Stimulated activated naive CD8-positive, alpha-beta T cell treated with anti-CD3 and anti-CD28 coated beads, Interleukin-15, Interleukin-2, amounts not matched to agents 100 ng/mL and 50 ng/mL, for 24 hours (primary cell): ENCODE results near the gene FNDC7.
"Not testable (repeated sequence)": the region's sequence is repeated elsewhere in the genome, so short reads cannot be mapped to it uniquely, and the experiment has no call there.

Source experiments
- H3K27ac Mint-ChIP-seq: one replicate; pipeline ENCODE4 v1.8.0; 2021; ENCODE audit warnings: mild to moderate bottlenecking, mixed read lengths
- H3K27me3 Mint-ChIP-seq: one replicate; pipeline ENCODE4 v1.8.0; 2021; ENCODE audit warnings: mixed read lengths
- H3K36me3 Mint-ChIP-seq: one replicate; pipeline ENCODE4 v1.8.0; 2021; ENCODE audit warnings: low read depth, mixed read lengths
- H3K4me1 Mint-ChIP-seq: one replicate; pipeline ENCODE4 v1.8.0; 2021; ENCODE audit warnings: low read depth, mixed read lengths
- H3K4me3 Mint-ChIP-seq: one replicate; pipeline ENCODE4 v1.8.0; 2021; ENCODE audit warnings: mild to moderate bottlenecking, mixed read lengths
- H3K9me3 Mint-ChIP-seq: one replicate; pipeline ENCODE4 v1.8.0; 2021; ENCODE audit warnings: mixed read lengths

Gene FNDC7

DNA sequence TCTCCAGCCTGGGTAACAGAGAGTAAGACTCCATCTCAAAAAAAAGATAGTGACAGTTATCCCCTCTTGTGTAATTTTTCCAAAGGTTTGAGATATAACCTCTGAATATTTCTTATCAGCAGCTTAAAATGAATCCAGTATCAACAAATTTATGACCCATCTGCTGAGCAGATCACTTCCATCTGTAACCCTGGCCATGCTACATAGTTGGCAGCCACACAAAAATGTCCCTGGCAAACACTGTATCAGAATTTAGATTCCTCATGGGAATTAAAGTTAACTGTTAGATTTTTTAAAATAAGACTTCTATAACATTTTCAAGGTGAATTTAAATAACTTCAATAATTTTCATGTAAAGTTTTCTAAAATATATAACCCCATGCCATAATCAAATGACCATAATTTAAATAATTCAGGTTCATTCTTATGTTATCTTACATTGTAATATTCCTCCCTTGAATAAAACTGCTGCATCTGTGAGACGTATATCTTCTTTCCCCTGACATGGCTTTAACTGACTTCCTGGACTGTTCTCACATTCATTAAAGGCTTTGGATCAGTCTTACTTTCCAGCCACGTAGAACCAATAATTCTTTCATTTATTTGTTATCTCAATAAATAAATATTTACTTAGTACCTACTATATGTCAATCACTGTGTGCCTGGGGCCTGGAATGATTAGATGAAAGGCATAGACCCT is 25.9 kb upstream of the FNDC7 start:
- peaks cover 17% of the 10 kb centered on the region for H3K4me1 Mint-ChIP-seq
- H3K36me3 Mint-ChIP-seq, result no peaks in the 10 kb centered on the region
- no peak overlapping the region for H3K27ac Mint-ChIP-seq
- H3K9me3 Mint-ChIP-seq, result no peaks in the 10 kb centered on the region
- no peak overlapping the region for H3K4me3 Mint-ChIP-seq
- no peaks in the 10 kb centered on the region for H3K27me3 Mint-ChIP-seq

DNA sequence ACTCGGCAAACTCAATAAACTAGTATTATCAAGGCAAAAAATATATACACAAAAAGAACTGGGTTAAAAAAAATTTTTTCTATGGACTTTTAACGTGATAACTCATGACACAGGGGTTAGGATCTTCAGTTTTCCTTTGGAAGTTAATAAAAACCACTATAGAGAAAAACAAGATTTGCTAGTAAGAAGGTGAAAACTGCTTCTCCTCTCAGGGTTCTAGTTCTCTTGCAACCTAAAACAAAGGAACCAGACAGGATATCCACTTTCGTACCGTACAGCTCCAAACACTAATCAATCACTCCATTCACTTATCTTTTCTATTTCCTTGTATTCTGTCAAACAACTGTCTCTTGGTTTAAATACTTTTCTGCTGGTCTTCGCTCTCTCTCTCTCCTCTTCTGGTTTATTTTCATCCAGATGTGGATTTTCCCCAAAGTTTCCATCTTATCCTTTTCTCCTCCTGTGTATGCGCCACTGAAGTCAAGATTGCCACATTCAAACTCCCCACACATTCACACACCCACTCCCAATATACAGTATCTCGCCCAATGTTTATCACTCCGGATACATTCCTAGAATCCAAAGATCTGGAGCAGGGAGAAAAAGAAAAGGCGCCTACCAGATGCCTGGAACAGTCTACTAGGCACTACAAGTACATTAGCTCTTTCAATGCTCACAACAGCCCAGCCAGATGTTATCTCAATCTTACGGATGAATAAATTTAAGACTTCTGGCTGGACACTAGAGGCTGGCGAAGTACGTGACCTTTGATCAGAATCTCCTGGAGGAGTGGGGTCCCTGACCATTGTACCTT is 21.4 kb upstream of the FNDC7 start:
- Mint-ChIP-seq H3K4me3 (peak overlapping the region; percentile 91), H3K4me1 (peaks cover 36% of the 10 kb centered on the region), H3K36me3 (peaks cover 36% of the 10 kb centered on the region), H3K27me3 (no peaks in the 10 kb centered on the region), H3K27ac (peak overlapping the region; percentile 99), H3K9me3 (no peaks in the 10 kb centered on the region)

DNA sequence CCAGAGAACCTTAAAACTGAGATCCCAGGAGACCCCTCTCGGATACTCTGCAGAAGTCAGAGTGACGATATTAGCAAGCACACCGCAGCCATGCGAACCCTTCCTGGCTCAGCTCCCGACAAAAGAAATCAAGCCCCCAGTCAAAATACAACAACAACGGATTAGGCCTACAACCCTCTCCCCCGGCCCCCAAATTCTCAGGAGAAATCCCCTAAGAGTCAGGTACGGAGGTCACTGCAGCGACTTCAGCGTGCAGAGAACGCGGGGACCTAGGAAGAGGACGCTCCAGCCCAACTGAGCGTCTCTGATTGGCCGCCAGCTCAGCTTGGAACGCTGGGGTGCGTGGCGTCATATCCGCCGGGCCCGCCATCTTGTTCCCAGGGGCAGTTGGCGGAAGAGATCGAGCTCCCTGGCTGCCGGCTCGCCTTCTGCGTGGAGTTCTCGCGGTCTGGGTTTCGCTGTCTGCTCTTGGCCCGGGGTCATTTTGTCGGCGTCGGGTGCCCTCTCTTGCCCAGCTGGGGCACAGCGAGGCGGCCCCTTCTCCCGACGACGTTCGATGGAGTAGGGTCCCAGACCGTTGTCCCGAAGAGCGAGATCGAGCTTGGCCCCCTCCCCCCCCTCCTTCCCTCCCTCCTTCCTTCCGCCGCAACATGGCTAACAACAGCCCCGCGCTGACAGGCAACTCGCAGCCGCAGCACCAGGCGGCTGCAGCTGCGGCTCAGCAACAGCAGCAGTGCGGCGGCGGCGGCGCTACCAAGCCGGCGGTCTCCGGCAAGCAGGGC is 20.6 kb upstream of the FNDC7 start, which contains the start of gene PRPF38B:
Gene PRPF38B (plus strand): TSS at position 369 of the 782 bp plus-strand sequence. CDS start 282 bp downstream, at position 651.
- Mint-ChIP-seq H3K4me1 (peaks cover 44% of the 10 kb centered on the region), H3K27ac (peak within 1 kb of the TSS; percentile 99), H3K27me3 (no peaks in the 10 kb centered on the region), H3K9me3 (no peaks in the 10 kb centered on the region), H3K4me3 (peak within 1 kb of the TSS; percentile 91), H3K36me3 (peaks cover 44% of the 10 kb centered on the region)

DNA sequence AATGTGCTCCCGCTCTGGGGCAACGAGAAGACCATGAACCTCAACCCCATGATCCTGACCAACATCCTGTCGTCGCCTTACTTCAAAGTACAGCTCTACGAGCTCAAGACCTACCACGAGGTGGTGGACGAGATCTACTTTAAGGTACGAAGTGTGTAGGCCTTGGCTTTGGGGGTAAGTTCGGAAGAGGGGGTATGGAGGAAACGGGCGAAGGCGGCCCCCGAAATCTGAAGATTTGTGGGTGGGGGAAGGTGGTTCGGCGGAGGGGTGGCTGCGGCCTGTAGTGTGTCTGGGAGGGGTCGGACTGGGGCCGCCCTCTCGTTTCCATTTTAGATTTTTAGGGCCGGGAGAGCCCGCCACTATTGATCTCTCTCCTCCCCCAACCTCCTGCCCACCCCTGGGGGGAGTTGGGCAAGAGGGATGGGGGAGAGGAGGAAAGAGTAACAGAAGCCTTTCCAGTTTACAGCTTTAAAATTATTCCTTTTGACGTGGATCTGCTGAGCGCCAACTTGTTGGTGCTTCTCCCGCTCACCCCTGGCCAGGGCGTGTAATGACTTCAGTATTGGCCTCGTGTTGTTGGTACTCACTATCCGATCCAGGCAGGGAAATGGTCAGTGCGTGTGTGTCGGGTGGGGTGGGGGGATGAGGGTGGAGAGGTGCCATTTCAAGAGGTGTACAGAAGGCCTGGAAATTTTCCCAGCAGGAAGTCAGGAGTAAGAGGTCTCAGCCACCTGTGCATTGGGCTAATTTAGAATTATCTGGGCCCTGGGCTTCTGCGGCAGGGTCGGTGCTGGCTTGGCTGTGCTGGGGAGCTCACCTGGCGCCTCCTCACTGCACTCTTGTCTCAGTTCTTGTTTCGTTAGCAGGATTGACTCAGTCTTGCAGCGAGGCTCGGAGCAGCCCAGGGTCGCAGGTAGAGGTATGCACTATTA is 19.7 kb upstream of the FNDC7 start:
- Mint-ChIP-seq H3K36me3 (peaks cover 52% of the 10 kb centered on the region), H3K27me3 (no peaks in the 10 kb centered on the region), H3K4me1 (peaks cover 53% of the 10 kb centered on the region), H3K27ac (peak overlapping the region; percentile 99), H3K9me3 (no peaks in the 10 kb centered on the region), H3K4me3 (peak overlapping the region; percentile 91)

DNA sequence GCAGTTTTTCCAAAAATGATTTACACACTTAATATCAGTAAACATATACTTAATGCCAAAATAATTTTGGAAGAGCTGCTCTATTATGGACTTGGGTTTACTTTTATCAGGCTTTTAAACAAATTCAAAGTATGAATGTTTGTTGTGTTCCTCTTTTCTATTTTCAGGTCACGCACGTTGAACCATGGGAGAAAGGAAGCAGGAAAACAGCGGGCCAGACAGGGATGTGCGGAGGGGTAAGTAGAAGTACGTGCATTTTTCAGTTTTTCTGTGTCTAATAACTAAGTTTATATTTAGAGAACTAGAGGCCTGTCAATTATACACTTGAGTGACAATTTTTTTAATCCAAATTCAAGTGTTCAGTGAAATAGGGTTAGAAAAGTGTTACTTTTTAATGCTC is 17.2 kb upstream of the FNDC7 start:
- Mint-ChIP-seq H3K4me3 (peak overlapping the region; percentile 79), H3K9me3 (no peaks in the 10 kb centered on the region), H3K27ac (peak overlapping the region; percentile 88), H3K4me1 (peaks cover 71% of the 10 kb centered on the region), H3K36me3 (peaks cover 78% of the 10 kb centered on the region), H3K27me3 (no peaks in the 10 kb centered on the region)

DNA sequence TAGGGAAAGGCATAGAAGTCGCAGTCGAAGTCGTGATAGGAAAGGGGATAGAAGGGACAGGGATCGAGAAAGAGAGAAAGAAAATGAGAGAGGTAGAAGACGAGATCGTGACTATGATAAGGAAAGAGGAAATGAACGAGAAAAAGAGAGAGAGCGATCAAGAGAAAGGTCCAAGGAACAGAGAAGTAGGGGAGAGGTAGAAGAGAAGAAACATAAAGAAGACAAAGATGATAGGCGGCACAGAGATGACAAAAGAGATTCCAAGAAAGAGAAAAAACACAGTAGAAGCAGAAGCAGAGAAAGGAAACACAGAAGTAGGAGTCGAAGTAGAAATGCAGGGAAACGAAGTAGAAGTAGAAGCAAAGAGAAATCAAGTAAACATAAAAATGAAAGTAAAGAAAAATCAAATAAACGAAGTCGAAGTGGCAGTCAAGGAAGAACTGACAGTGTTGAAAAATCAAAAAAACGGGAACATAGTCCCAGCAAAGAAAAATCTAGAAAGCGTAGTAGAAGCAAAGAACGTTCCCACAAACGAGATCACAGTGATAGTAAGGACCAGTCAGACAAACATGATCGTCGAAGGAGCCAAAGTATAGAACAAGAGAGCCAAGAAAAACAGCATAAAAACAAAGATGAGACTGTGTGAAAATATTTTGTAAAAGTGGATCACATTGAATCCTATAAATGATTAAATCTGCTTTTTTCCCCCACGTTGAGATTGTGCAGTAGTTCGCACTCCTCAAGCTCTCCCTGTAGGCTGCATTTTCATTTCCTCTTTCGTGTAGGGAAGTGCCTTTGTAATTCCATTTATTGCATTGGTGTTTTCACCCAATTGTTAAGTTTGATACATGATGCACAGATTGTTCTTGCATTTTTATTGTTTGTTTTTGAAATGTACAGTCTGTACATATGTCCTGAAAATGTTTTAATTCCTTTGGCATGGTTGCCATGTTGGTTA is 13.1 kb upstream of the FNDC7 start:
- H3K9me3 Mint-ChIP-seq, result no peaks in the 10 kb centered on the region
- peak overlapping the region; percentile 83 for H3K27ac Mint-ChIP-seq
- H3K4me1 Mint-ChIP-seq, result peaks cover 74% of the 10 kb centered on the region
- H3K36me3 Mint-ChIP-seq, result peaks cover 74% of the 10 kb centered on the region
- peak overlapping the region; percentile 64 for H3K4me3 Mint-ChIP-seq
- H3K27me3 Mint-ChIP-seq, result no peaks in the 10 kb centered on the region

DNA sequence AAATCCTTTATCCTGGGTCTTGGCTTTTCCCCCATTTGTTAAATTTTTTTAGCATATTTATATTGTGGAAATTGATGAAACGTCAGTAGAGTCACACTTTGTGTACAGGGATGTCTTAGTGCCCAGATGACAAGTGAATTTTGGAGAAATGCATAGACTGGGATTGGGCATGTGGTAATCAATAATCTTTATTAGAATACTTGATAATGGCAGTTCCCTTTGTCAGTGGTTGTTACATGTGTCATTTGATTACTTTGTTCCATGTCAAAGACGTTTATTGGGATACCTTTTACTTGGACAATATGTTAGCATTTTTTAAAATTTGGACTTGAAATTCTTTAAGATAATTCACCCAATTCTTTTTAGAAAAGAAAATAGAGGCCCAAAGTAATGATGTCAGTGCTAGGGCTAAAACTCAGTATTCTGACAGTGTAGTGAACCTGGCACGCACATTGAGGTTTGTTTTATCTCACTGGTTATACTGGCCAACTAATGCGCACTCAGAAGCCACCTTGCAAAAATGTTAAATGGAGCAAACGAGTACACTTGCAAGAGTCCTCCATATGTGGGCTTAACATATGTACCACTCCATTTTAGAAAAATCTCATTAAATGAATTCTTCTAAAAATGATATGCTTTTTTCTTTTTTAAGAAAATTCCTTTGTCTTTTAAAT is 11.4 kb upstream of the FNDC7 start:
- Mint-ChIP-seq H3K9me3 (no peaks in the 10 kb centered on the region), H3K4me1 (peaks cover 63% of the 10 kb centered on the region), H3K27ac (peak overlapping the region; percentile 13), H3K36me3 (peaks cover 61% of the 10 kb centered on the region), H3K4me3 (no peak overlapping the region), H3K27me3 (no peaks in the 10 kb centered on the region)

DNA sequence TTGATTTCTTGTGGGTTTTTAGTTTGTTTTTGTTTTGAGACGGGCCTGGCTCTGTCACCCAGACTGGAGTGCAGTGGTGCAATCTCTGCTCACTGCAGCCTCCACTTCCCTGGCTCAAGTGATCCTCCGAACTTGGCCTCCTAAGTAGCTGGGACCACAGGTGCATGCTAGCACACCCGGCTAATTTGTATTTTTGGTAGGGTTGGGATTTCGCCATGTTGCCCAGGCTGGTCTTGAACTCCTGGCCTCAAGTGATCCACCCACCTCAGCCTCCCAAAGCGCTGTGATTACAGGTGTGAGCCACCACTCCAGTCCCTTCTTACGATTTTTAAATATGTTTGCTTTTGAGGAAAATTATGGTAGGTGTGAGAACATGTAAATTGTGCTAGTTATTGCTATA is 10.6 kb upstream of the FNDC7 start:
- Mint-ChIP-seq H3K36me3 (peaks cover 53% of the 10 kb centered on the region), H3K27ac (peak overlapping the region; percentile 24), H3K4me1 (peaks cover 55% of the 10 kb centered on the region)
- H3K4me3 Mint-ChIP-seq, H3K27me3 Mint-ChIP-seq, H3K9me3 Mint-ChIP-seq: not testable (repeated sequence)

DNA sequence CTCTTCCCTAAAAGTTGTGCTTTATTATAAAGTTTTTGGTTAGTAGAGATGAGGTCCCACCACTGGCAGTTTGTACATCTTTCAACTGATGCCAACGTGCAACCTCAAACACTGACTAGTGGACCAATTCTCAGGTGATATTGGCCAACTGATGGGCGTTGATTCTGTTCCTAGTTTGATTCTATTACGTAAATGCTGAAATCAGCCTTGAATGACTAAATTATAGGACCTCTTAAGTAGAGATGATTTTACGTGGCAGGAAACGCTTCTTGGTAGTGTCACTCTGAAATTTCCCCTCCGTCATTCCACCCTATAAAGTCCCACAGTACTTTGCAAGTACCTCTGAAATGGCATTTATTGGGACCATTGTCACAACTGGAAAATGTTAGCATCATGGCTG is 8.8 kb upstream of the FNDC7 start:
- Mint-ChIP-seq H3K4me1 (peaks cover 42% of the 10 kb centered on the region), H3K27ac (peak overlapping the region; percentile 70), H3K27me3 (no peaks in the 10 kb centered on the region), H3K36me3 (peaks cover 35% of the 10 kb centered on the region), H3K4me3 (peak overlapping the region; percentile 54), H3K9me3 (no peaks in the 10 kb centered on the region)

DNA sequence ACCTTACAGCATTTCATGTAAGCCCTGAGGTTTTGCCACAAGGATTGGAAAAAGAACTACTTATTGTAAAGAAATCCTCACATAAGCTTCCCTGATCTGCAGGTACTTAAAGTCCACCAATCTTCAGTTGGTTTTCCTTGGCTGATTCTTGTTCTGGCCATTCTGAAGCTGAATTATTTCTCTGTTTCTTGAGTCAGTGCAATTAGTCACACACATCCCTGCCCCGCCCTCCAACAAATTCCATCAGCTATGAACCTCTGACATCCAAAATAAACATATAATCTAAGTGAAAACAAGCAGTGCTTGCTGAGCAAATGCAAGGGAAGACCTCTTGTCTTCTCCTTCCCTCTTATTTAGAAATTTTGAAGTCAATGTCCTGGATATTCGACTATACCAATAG is 8.2 kb upstream of the FNDC7 start:
- H3K4me1 Mint-ChIP-seq, result peaks cover 38% of the 10 kb centered on the region

DNA sequence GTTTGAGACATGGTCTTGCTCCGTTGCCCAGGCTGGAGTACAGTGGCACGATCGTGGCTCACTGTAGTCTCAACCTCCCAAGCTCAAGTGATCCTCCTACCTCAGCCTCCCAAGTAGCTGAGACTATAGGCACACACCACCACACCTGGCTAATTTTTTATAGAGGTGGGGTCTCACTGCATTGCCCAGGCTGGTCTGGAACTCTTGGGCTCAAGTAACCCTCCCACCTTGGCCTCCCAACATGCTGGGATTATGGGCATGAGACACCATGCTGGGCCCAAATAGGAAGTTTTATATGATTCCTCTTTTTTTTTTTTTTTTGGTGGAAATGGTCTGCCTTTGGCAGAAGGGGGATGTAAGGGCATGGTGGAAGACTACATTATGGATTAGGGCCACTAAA is 6.1 kb upstream of the FNDC7 start:
- Mint-ChIP-seq H3K9me3 (no peaks in the 10 kb centered on the region), H3K4me1 (peaks cover 28% of the 10 kb centered on the region), H3K4me3 (no peak overlapping the region), H3K27me3 (no peaks in the 10 kb centered on the region), H3K27ac (no peak overlapping the region), H3K36me3 (peaks cover 8% of the 10 kb centered on the region)

More for the DNA sequence above, 8.2 kb upstream of the FNDC7 start:
- Mint-ChIP-seq H3K27me3 (no peaks in the 10 kb centered on the region), H3K9me3 (no peaks in the 10 kb centered on the region), H3K27ac (peak overlapping the region; percentile 36), H3K36me3 (peaks cover 29% of the 10 kb centered on the region), H3K4me3 (peak overlapping the region; percentile 54)

DNA sequence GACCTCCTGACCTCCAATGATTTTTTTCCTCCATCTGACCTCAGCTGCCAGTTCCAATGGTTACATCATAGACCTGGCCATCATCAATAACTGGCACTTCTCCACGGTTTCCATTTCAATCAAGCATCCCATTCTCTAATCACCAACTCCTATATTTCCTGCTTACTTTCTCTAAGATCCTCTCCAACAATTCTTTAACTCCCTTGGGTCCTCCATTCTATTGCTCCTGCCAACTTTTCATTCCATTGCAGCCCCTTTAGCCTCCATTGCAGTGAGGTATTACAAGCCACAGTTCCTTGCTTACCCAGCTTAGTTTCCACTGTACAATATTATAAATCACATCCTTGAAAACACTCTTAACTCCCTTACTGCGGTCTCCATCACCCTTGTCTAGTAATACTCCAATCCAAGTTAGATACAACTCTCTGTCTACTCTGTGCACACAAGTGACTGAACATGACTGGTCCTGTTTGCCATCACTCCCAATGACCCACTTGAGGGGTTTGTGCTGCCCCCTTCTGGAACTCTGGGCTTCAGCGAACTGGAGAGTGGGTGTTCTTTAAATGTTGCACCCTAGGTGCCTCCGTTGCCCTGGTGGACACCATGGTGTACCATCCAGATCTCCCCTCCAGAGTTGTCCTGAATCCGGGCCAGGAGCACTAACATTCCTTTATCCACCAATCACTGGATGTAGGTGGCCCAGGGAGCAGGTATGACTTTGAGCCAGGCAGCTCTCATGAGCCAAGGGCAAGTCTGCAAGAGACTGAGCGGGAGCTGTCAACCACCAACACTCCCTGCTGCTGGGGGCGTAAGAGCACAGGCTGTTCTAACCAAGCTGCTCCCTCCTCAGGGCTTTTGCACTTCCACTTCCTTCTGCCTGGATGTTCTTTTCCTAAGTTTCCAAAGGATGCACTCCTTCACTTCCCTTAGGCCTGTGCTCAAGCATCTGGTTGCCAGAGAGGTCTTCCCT is 3.7 kb upstream of the FNDC7 start:
- Mint-ChIP-seq H3K27ac (no peak overlapping the region), H3K36me3 (no peaks in the 10 kb centered on the region), H3K4me1 (peaks cover 16% of the 10 kb centered on the region), H3K27me3 (peaks cover 5% of the 10 kb centered on the region), H3K4me3 (no peak overlapping the region), H3K9me3 (no peaks in the 10 kb centered on the region)
